WTC11 (cell line): ENCODE data around the gene OSMR. TPM values are rescaled to one million over a fixed set of nuclear protein-coding genes. Genes with fewer than 3 reads are reported as not detected.

Experiments used
- ATAC-seq: fragments of 200-7000 bp; cut with Tn5 transposase; 2 replicates; pipeline ENCODE4 v1.10.0; 2021; ENCODE audit warnings: mild to moderate bottlenecking, moderate library complexity
- CTCF ChIA-PET: fragments of 300-600 bp; sonication (Branson Sonifier 250); formaldehyde crosslinking; loops from one replicate; lab custom pipeline; 2021; ENCODE audit warnings: antibody characterized with exemption; lab: Charles Lee
- POLR2A ChIA-PET: fragments of 350-600 bp; sonication (Branson Sonifier 250); formaldehyde crosslinking; loops from one replicate; lab custom pipeline; 2021; ENCODE audit warnings: antibody characterized with exemption; lab: Charles Lee
- DNase-seq: peaks from one replicate; pipeline ENCODE4 v3.0.0; 2021; ENCODE audit warnings: low spot score
- H3K27ac Mint-ChIP-seq: 2 replicates; pipeline ENCODE4 v1.8.0; 2021; ENCODE audit warnings: mixed read lengths
- H3K27me3 Mint-ChIP-seq: 2 replicates; pipeline ENCODE4 v1.8.0; 2021; ENCODE audit warnings: low read depth, mild to moderate bottlenecking, moderate library complexity, mixed read lengths
- H3K36me3 Mint-ChIP-seq: 2 replicates; pipeline ENCODE4 v1.8.0; 2021; ENCODE audit warnings: mixed read lengths
- H3K4me1 Mint-ChIP-seq: 2 replicates; pipeline ENCODE4 v1.8.0; 2022; ENCODE audit warnings: mixed read lengths
- H3K4me3 Mint-ChIP-seq: 2 replicates; pipeline ENCODE4 v1.8.0; 2021; ENCODE audit warnings: mild to moderate bottlenecking, moderate library complexity, mixed read lengths
- H3K9me3 Mint-ChIP-seq: 2 replicates; pipeline ENCODE4 v1.8.0; 2021; ENCODE audit warnings: mixed read lengths
- ATF1 ChIP-seq: sonication (generic); formaldehyde crosslinking; IDR thresholded peaks from 2 replicates; pipeline ENCODE4 v1.8.1; 2023; ENCODE audit warnings: mild to moderate bottlenecking, moderate library complexity, missing genetic modification reagents
- CBFB ChIP-seq: sonication (generic); formaldehyde crosslinking; IDR thresholded peaks from 2 replicates; pipeline ENCODE4 v1.8.1; 2022; ENCODE audit warnings: mild to moderate bottlenecking, low read depth, missing genetic modification reagents
- FOXK1 ChIP-seq: sonication (generic); formaldehyde crosslinking; IDR thresholded peaks from 2 replicates; pipeline ENCODE4 v1.8.0; 2022; ENCODE audit warnings: mild to moderate bottlenecking, moderate library complexity, missing genetic modification reagents
- GABPB1 ChIP-seq: sonication (generic); formaldehyde crosslinking; IDR thresholded peaks from 2 replicates; pipeline ENCODE4 v1.8.1; 2023; ENCODE audit warnings: mild to moderate bottlenecking, missing genetic modification reagents
- NR3C1 ChIP-seq: sonication (generic); formaldehyde crosslinking; conservative IDR thresholded peaks from 2 replicates; pipeline ENCODE4 v1.8.1; 2023; ENCODE audit warnings: low read depth, mild to moderate bottlenecking, missing genetic modification reagents
- RORB ChIP-seq: fragments of 250-450 bp; sonication (Bioruptor Pico); IDR thresholded peaks from 2 replicates; pipeline ENCODE4 v1.9.0; 2021; ENCODE audit warnings: mild to moderate bottlenecking
- SP1 ChIP-seq: sonication (generic); formaldehyde crosslinking; conservative IDR thresholded peaks from 2 replicates; pipeline ENCODE4 v1.8.1; 2022; ENCODE audit warnings: missing genetic modification reagents
- TEAD1 ChIP-seq: sonication (generic); formaldehyde crosslinking; IDR thresholded peaks from 2 replicates; pipeline ENCODE4 v1.8.0; 2022; ENCODE audit warnings: mild to moderate bottlenecking, missing genetic modification reagents
- ZBTB21 ChIP-seq: sonication (generic); formaldehyde crosslinking; IDR thresholded peaks from 2 replicates; pipeline ENCODE4 v1.8.1; 2023; ENCODE audit warnings: mild to moderate bottlenecking, missing genetic modification reagents, borderline replicate concordance
- ZNF317 ChIP-seq: sonication (generic); formaldehyde crosslinking; IDR thresholded peaks from 2 replicates; pipeline ENCODE4 v1.8.1; 2023; ENCODE audit warnings: low read depth, mild to moderate bottlenecking, moderate library complexity, missing genetic modification reagents, borderline replicate concordance
- total RNA-seq: library from RNA; stranded (reverse); gene quantifications from 3 replicates; pipeline ENCODE4 v1.2.3, GENCODE V29; 2021
- TF ChIP-seq, protein P1 (sequence below): sonication (generic); formaldehyde crosslinking; IDR thresholded peaks from 2 replicates; pipeline ENCODE4 v1.8.1; 2023; ENCODE audit warnings: mild to moderate bottlenecking, missing genetic modification reagents, moderate library complexity
- TF ChIP-seq, protein P2 (sequence below): fragments of 250-450 bp; sonication (Bioruptor Pico); IDR thresholded peaks from 2 replicates; pipeline ENCODE4 v1.9.0; 2021; ENCODE audit warnings: mild to moderate bottlenecking
- TF ChIP-seq, protein P3 (sequence below): sonication (generic); formaldehyde crosslinking; IDR thresholded peaks from 2 replicates; pipeline ENCODE4 v1.8.0; 2022; ENCODE audit warnings: missing genetic modification reagents
- TF ChIP-seq, protein P4 (sequence below): sonication (generic); formaldehyde crosslinking; IDR thresholded peaks from 2 replicates; pipeline ENCODE4 v1.8.0; 2022; ENCODE audit warnings: mild to moderate bottlenecking, missing genetic modification reagents
- TF ChIP-seq, protein P5 (sequence below): sonication (generic); formaldehyde crosslinking; IDR thresholded peaks from 2 replicates; pipeline ENCODE4 v1.8.1; 2023; ENCODE audit warnings: mild to moderate bottlenecking, missing genetic modification reagents
- TF ChIP-seq, protein P6 (sequence below): sonication (generic); formaldehyde crosslinking; IDR thresholded peaks from 2 replicates; pipeline ENCODE4 v1.8.1; 2022; ENCODE audit warnings: missing genetic modification reagents, borderline replicate concordance
- TF ChIP-seq, protein P7 (sequence below): sonication (generic); formaldehyde crosslinking; IDR thresholded peaks from 2 replicates; pipeline ENCODE4 v1.8.1; 2023; ENCODE audit warnings: mild to moderate bottlenecking, moderate library complexity, missing genetic modification reagents
- TF ChIP-seq, protein P8 (sequence below): sonication (generic); formaldehyde crosslinking; IDR thresholded peaks from 2 replicates; pipeline ENCODE4 v1.8.0; 2023; ENCODE audit warnings: missing genetic modification reagents

OSMR gene
- total RNA-seq, 1 experiment from 2014 or later = 2.3 TPM

DNA sequence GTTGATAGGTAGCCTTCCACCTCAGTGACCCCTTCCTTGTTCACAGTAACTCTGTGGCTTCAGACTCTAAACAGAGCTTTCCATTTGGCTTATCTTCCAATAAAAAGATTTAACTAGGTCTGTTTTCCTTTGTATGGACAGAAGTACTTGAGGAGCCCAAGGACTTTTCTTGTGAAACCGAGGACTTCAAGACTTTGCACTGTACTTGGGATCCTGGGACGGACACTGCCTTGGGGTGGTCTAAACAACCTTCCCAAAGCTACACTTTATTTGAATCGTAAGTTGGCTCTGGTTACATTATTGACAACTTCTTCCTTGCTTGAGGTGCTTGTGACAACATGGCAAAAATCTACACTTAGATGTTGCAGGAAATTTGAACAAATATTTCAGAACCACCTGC lies 39.4 kb downstream of the OSMR start (continued):
- TF ChIP-seq, protein P1, sequence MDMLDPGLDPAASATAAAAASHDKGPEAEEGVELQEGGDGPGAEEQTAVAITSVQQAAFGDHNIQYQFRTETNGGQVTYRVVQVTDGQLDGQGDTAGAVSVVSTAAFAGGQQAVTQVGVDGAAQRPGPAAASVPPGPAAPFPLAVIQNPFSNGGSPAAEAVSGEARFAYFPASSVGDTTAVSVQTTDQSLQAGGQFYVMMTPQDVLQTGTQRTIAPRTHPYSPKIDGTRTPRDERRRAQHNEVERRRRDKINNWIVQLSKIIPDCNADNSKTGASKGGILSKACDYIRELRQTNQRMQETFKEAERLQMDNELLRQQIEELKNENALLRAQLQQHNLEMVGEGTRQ (CRISPR knock-in tag) = no peak
- TF ChIP-seq GABPB1 = no peak
- no peak for TF ChIP-seq FOXK1 (CRISPR knock-in tag)
- TF ChIP-seq, protein P2, sequence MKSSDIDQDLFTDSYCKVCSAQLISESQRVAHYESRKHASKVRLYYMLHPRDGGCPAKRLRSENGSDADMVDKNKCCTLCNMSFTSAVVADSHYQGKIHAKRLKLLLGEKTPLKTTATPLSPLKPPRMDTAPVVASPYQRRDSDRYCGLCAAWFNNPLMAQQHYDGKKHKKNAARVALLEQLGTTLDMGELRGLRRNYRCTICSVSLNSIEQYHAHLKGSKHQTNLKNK (CRISPR knock-in tag) = no peak
- TF ChIP-seq ATF1 (CRISPR knock-in tag) = no peak
- no peak for TF ChIP-seq ZNF317 (CRISPR knock-in tag)
- no peak for TF ChIP-seq SP1
- no peak for TF ChIP-seq NR3C1
- TF ChIP-seq RORB (CRISPR knock-in tag) = no peak
- TF ChIP-seq, protein P3, sequence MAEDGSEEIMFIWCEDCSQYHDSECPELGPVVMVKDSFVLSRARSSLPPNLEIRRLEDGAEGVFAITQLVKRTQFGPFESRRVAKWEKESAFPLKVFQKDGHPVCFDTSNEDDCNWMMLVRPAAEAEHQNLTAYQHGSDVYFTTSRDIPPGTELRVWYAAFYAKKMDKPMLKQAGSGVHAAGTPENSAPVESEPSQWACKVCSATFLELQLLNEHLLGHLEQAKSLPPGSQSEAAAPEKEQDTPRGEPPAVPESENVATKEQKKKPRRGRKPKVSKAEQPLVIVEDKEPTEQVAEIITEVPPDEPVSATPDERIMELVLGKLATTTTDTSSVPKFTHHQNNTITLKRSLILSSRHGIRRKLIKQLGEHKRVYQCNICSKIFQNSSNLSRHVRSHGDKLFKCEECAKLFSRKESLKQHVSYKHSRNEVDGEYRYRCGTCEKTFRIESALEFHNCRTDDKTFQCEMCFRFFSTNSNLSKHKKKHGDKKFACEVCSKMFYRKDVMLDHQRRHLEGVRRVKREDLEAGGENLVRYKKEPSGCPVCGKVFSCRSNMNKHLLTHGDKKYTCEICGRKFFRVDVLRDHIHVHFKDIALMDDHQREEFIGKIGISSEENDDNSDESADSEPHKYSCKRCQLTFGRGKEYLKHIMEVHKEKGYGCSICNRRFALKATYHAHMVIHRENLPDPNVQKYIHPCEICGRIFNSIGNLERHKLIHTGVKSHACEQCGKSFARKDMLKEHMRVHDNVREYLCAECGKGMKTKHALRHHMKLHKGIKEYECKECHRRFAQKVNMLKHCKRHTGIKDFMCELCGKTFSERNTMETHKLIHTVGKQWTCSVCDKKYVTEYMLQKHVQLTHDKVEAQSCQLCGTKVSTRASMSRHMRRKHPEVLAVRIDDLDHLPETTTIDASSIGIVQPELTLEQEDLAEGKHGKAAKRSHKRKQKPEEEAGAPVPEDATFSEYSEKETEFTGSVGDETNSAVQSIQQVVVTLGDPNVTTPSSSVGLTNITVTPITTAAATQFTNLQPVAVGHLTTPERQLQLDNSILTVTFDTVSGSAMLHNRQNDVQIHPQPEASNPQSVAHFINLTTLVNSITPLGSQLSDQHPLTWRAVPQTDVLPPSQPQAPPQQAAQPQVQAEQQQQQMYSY (CRISPR knock-in tag) = no peak

DNA sequence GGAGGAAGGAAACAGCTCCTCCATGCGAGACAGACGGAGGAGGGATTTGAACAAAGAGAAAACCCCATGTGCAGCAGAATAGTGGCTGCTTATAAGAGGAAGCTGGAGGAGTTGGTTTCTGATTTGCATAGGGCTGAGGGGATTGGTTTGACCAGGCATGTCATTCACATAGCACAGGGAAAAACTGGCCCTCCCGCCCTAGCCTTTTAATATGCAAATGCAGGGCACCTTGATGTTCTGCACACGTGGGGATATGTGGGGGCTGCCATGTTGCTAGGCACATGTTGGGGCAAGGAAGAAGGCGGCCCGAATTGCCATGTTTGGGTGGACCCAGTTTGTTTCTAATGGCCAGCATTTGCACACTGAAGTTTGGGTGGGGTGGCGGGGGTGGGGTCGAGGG lies 42.2 kb downstream of the OSMR start:
- peaks cover 12% of the 10 kb centered on the region for H3K9me3 Mint-ChIP-seq
- H3K4me3 Mint-ChIP-seq = no peak overlapping the region
- H3K27ac Mint-ChIP-seq = peak overlapping the region; percentile 51; the same call in 1 of the 2 replicates
- ChIA-PET CTCF (interaction anchor here (1.0 kb wide), 1 partner anchor 34 kb away, joined by 3 read pairs; no protein-coding TSS in a partner anchor), POLR2A (interaction anchor here (0.6 kb wide), 1 partner anchor 72 kb away, joined by 3 read pairs; no protein-coding TSS in a partner anchor)
- peak; percentile 55 for DNase-seq
- TF ChIP-seq, protein P4, sequence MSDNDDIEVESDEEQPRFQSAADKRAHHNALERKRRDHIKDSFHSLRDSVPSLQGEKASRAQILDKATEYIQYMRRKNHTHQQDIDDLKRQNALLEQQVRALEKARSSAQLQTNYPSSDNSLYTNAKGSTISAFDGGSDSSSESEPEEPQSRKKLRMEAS = peak; percentile 58; the same call in 1 of the 2 replicates
- no peak for TF ChIP-seq ZBTB21 (CRISPR knock-in tag)
- no peak for TF ChIP-seq CBFB
- TF ChIP-seq, protein P1 (CRISPR knock-in tag) = peak; percentile 23; the same call in 1 of the 2 replicates
- H3K27me3 Mint-ChIP-seq = no peaks in the 10 kb centered on the region; the same call in 1 of the 2 replicates
- H3K4me1 Mint-ChIP-seq = peaks cover 11% of the 10 kb centered on the region
- H3K36me3 Mint-ChIP-seq = no peaks in the 10 kb centered on the region
- ATAC-seq = peak; percentile 95

DNA sequence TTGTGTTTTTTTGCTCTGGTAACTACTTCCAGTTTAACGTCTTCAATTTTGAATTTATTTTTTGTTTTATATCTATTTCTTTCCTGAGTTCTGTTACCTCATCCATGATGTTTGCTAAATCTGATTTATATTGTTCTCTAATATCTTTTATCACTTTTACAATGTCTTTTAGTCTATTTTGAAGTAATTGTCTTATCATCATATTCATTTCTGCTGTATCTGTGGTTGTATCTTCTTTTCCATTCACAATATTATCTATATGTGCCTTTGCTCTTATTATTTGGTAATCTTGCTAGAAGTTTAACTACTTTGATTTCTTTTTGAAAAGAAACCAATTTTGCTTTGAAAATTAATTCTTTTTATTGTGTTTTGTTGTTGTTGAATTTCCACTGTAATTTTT lies 43.6 kb downstream of the OSMR start:
- Mint-ChIP-seq H3K27me3 (no peaks in the 10 kb centered on the region; the same call in 1 of the 2 replicates), H3K9me3 (peaks cover 24% of the 10 kb centered on the region), H3K4me3 (no peak overlapping the region), H3K36me3 (no peaks in the 10 kb centered on the region), H3K4me1 (peaks cover 11% of the 10 kb centered on the region), H3K27ac (no peak overlapping the region)
- ATAC-seq (no peak), DNase-seq (no peak)
- ChIA-PET POLR2A (no interaction called here), CTCF (no interaction called here)
- no peak for TF ChIP-seq TEAD1 (CRISPR knock-in tag)
- TF ChIP-seq, protein P5, sequence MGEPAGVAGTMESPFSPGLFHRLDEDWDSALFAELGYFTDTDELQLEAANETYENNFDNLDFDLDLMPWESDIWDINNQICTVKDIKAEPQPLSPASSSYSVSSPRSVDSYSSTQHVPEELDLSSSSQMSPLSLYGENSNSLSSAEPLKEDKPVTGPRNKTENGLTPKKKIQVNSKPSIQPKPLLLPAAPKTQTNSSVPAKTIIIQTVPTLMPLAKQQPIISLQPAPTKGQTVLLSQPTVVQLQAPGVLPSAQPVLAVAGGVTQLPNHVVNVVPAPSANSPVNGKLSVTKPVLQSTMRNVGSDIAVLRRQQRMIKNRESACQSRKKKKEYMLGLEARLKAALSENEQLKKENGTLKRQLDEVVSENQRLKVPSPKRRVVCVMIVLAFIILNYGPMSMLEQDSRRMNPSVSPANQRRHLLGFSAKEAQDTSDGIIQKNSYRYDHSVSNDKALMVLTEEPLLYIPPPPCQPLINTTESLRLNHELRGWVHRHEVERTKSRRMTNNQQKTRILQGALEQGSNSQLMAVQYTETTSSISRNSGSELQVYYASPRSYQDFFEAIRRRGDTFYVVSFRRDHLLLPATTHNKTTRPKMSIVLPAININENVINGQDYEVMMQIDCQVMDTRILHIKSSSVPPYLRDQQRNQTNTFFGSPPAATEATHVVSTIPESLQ (CRISPR knock-in tag) = no peak
- TF ChIP-seq, protein P6, sequence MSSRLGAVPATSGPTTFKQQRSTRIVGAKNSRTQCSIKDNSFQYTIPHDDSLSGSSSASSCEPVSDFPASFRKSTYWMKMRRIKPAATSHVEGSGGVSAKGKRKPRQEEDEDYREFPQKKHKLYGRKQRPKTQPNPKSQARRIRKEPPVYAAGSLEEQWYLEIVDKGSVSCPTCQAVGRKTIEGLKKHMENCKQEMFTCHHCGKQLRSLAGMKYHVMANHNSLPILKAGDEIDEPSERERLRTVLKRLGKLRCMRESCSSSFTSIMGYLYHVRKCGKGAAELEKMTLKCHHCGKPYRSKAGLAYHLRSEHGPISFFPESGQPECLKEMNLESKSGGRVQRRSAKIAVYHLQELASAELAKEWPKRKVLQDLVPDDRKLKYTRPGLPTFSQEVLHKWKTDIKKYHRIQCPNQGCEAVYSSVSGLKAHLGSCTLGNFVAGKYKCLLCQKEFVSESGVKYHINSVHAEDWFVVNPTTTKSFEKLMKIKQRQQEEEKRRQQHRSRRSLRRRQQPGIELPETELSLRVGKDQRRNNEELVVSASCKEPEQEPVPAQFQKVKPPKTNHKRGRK (CRISPR knock-in tag) = no peak
- TF ChIP-seq, protein P7, sequence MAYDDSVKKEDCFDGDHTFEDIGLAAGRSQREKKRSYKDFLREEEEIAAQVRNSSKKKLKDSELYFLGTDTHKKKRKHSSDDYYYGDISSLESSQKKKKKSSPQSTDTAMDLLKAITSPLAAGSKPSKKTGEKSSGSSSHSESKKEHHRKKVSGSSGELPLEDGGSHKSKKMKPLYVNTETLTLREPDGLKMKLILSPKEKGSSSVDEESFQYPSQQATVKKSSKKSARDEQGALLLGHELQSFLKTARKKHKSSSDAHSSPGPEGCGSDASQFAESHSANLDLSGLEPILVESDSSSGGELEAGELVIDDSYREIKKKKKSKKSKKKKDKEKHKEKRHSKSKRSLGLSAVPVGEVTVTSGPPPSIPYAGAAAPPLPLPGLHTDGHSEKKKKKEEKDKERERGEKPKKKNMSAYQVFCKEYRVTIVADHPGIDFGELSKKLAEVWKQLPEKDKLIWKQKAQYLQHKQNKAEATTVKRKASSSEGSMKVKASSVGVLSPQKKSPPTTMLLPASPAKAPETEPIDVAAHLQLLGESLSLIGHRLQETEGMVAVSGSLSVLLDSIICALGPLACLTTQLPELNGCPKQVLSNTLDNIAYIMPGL (CRISPR knock-in tag) = no peak
- no peak for TF ChIP-seq SP1
- TF ChIP-seq, protein P8, sequence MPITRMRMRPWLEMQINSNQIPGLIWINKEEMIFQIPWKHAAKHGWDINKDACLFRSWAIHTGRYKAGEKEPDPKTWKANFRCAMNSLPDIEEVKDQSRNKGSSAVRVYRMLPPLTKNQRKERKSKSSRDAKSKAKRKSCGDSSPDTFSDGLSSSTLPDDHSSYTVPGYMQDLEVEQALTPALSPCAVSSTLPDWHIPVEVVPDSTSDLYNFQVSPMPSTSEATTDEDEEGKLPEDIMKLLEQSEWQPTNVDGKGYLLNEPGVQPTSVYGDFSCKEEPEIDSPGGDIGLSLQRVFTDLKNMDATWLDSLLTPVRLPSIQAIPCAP (CRISPR knock-in tag) = no peak
